DND-41 (cell line): ENCODE measurements around the gene ADGB.

ENCODE experiments used
- ATAC-seq: fragments of 200-7000 bp; cut with Tn5 transposase; 3 replicates; pipeline ENCODE4 v1.9.1; 2021; ENCODE audit warnings: low read depth; ENCODE audit not compliant: insufficient read depth
- DNase-seq: peaks from one replicate; pipeline ENCODE4 v3.0.0-alpha.2; 2020
- H2AFZ ChIP-seq: 2 replicates; pipeline ENCODE4 v1.6.0; 2012; ENCODE audit warnings: low read depth, low read length
- H3K27ac ChIP-seq: 2 replicates; pipeline ENCODE4 v1.5.1; 2012; ENCODE audit warnings: low read length, inconsistent platforms
- H3K27me3 ChIP-seq: fragments of 200-600 bp; sonication (generic); 2 replicates; pipeline ENCODE4 v1.6.0; 2012; ENCODE audit warnings: low read length, mild to moderate bottlenecking, inconsistent platforms; ENCODE audit not compliant: insufficient read depth, poor library complexity
- H3K36me3 ChIP-seq: 2 replicates; pipeline ENCODE4 v1.5.1; 2012; ENCODE audit warnings: low read length, inconsistent platforms; ENCODE audit not compliant: insufficient read depth
- H3K4me1 ChIP-seq: 2 replicates; pipeline ENCODE4 v1.5.1; 2012; ENCODE audit warnings: mild to moderate bottlenecking, low read length; ENCODE audit not compliant: insufficient read depth
- H3K4me2 ChIP-seq: 2 replicates; pipeline ENCODE4 v1.6.0; 2012; ENCODE audit warnings: mild to moderate bottlenecking, moderate library complexity, low read length, inconsistent platforms; ENCODE audit not compliant: insufficient read depth
- H3K4me3 ChIP-seq, 2 experiments: fragments of 200-600 bp in 1 of 2; shearing (Covaris generic) in 1 of 2; 2 replicates each; pipeline ENCODE4 v1.5.1; 2012 to 2016; ENCODE audit warnings: inconsistent platforms in 2 of 2, low read length in 2 of 2, mild to moderate bottlenecking in 2 of 2, low read depth in 1 of 2, moderate library complexity in 1 of 2
- H3K79me2 ChIP-seq: 2 replicates; pipeline ENCODE4 v1.6.0; 2012; ENCODE audit warnings: low read length, inconsistent platforms; ENCODE audit not compliant: insufficient read depth
- H3K9ac ChIP-seq: 2 replicates; pipeline ENCODE4 v1.6.0; 2012; ENCODE audit warnings: low read depth, mild to moderate bottlenecking, inconsistent platforms, low read length, moderate library complexity
- H3K9me3 ChIP-seq: 2 replicates; pipeline ENCODE4 v1.5.1; 2012; ENCODE audit warnings: low read length, moderate library complexity, mild to moderate bottlenecking, inconsistent platforms; ENCODE audit not compliant: insufficient read depth, severe bottlenecking
- H4K20me1 ChIP-seq: 2 replicates; pipeline ENCODE4 v1.6.0; 2012; ENCODE audit warnings: low read length; ENCODE audit not compliant: insufficient read depth
- EZH2 ChIP-seq: IDR thresholded peaks from 3 replicates; pipeline ENCODE4 v1.6.1; 2012; ENCODE audit warnings: borderline replicate concordance, low read depth, mild to moderate bottlenecking, moderate library complexity, low read length, inconsistent platforms; ENCODE audit not compliant: severe bottlenecking
- TF ChIP-seq, protein P1 (sequence below): IDR thresholded peaks from 2 replicates; pipeline ENCODE4 v1.5.1; 2012; ENCODE audit warnings: borderline replicate concordance, low read length, moderate library complexity, mild to moderate bottlenecking; ENCODE audit not compliant: poor library complexity, severe bottlenecking; ENCODE audit errors: extremely low read depth

The ADGB gene

DNA sequence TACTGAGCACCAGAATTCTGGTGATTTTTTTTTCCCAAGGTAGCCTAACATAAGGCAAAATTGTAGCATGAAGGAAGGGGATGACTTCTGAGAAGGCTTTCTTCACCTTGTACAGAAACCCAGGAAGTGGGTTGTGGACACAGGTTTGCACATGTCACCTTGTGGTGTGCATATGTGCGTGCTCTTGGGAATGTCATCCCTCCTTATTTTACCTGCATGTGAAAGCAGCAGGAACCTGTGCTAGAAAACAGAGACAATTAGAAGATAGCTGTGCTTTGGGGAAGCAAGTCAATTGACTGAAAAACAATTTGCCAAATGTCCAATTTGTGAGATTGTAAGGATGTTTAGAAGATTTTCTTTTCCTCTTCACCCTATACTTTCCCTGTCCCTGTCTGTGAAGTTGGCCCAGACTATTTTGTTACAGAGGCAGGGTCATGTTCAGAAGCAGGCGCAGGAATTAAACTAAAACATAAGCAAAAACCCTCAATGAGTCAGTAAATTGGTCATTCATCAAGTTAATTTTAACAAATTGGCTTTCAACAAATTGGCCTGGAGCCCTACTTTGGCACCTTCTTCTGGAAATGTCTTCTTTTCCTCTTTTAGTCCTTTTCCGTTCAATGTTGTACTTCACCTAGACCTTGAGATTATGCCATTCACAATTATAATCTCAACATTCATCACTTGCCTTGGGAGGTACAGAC lies 261.2 kb downstream of the ADGB start:
- Histone ChIP-seq H3K4me1 (no peaks in the 10 kb centered on the region), H3K27me3 (no peaks in the 10 kb centered on the region), H3K27ac (no peak overlapping the region), H2AFZ (no peak overlapping the region), H3K36me3 (no peaks in the 10 kb centered on the region), H3K4me3 (no peak overlapping the region), H3K79me2 (no peaks in the 10 kb centered on the region), H3K9me3 (no peaks in the 10 kb centered on the region), H3K9ac (no peak overlapping the region), H4K20me1 (no peaks in the 10 kb centered on the region), H3K4me2 (no peak overlapping the region)
- ATAC-seq (no peak), DNase-seq (no peak)
- TF ChIP-seq, protein P1, sequence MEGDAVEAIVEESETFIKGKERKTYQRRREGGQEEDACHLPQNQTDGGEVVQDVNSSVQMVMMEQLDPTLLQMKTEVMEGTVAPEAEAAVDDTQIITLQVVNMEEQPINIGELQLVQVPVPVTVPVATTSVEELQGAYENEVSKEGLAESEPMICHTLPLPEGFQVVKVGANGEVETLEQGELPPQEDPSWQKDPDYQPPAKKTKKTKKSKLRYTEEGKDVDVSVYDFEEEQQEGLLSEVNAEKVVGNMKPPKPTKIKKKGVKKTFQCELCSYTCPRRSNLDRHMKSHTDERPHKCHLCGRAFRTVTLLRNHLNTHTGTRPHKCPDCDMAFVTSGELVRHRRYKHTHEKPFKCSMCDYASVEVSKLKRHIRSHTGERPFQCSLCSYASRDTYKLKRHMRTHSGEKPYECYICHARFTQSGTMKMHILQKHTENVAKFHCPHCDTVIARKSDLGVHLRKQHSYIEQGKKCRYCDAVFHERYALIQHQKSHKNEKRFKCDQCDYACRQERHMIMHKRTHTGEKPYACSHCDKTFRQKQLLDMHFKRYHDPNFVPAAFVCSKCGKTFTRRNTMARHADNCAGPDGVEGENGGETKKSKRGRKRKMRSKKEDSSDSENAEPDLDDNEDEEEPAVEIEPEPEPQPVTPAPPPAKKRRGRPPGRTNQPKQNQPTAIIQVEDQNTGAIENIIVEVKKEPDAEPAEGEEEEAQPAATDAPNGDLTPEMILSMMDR = no peak
- TF ChIP-seq EZH2 = no peak

DNA sequence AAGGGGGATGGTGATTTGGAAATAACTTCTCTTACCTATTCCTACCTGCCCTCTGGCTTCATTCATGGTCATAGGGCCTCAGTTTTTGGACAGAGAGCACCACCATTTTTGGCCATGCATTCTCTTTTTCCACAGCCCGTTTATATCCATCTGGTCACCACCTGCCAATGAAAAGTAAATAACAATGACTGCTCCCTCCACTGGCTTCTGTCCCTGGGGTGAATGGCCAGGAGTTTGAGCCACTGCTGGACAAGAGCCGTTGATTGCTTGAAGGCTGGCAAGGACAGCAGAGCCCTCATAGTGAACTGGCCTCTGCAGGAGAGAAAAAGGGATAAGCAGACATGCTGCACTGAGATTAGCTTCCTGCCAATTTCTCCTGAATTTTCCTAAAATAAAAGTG lies 261.8 kb downstream of the ADGB start:
- Histone ChIP-seq H3K4me1 (no peaks in the 10 kb centered on the region), H3K4me3 (no peak overlapping the region), H3K4me2 (no peak overlapping the region), H4K20me1 (no peaks in the 10 kb centered on the region), H3K27me3 (no peaks in the 10 kb centered on the region), H3K9ac (no peak overlapping the region), H3K36me3 (no peaks in the 10 kb centered on the region), H3K9me3 (no peaks in the 10 kb centered on the region), H3K27ac (no peak overlapping the region), H3K79me2 (no peaks in the 10 kb centered on the region), H2AFZ (no peak overlapping the region)
- DNase-seq (no peak), ATAC-seq (no peak)
- TF ChIP-seq, protein P1 = no peak
- TF ChIP-seq EZH2 = no peak

DNA sequence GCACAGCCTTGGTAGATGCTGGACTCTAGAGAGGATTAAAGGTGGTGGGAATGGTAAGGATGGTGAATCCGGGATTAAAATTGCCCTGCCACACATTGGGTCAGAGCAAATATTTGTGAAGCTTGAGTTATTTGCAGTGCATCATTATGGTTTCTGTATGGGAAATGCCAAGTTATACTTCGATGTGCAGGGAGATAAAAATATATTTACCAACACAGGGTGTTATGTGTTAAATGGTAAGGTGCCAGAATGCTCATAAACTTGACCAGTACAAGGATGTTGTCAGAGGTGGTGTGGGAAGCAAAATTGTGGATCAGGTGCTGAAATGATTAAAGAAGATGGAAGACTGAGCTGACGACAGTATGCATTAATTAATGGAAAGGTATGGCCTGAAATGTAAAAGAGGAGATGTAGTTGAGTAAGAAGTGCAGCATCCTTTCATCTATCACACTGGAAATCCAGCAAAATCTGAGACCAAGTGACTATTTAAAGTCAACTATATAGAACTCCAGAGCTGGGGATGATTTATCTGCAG lies 262.3 kb downstream of the ADGB start:
- Histone ChIP-seq H3K9me3 (no peaks in the 10 kb centered on the region), H3K4me3 (no peak overlapping the region), H3K9ac (no peak overlapping the region), H3K4me2 (no peak overlapping the region), H3K4me1 (no peaks in the 10 kb centered on the region), H3K27ac (no peak overlapping the region), H2AFZ (no peak overlapping the region), H4K20me1 (no peaks in the 10 kb centered on the region), H3K36me3 (no peaks in the 10 kb centered on the region), H3K27me3 (no peaks in the 10 kb centered on the region), H3K79me2 (no peaks in the 10 kb centered on the region)
- no peak for ATAC-seq
- DNase-seq = no peak
- TF ChIP-seq, protein P1 = no peak
